ENCODE data around the gene ATXN2.

ATXN2 gene

GRCh38 chr12:111436811-111437210 is 162.3 kb downstream of the ATXN2 start:
- DNase-seq (ENCODE audit: low read depth) = no peak
- TF ChIP-seq, protein P1, sequence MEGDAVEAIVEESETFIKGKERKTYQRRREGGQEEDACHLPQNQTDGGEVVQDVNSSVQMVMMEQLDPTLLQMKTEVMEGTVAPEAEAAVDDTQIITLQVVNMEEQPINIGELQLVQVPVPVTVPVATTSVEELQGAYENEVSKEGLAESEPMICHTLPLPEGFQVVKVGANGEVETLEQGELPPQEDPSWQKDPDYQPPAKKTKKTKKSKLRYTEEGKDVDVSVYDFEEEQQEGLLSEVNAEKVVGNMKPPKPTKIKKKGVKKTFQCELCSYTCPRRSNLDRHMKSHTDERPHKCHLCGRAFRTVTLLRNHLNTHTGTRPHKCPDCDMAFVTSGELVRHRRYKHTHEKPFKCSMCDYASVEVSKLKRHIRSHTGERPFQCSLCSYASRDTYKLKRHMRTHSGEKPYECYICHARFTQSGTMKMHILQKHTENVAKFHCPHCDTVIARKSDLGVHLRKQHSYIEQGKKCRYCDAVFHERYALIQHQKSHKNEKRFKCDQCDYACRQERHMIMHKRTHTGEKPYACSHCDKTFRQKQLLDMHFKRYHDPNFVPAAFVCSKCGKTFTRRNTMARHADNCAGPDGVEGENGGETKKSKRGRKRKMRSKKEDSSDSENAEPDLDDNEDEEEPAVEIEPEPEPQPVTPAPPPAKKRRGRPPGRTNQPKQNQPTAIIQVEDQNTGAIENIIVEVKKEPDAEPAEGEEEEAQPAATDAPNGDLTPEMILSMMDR (IDR thresholded peaks at IDR 0.05; ENCODE audit: control insufficient read depth, extremely low read depth, insufficient read depth) = no peak
- no peak overlapping the region for H3K4me3 ChIP-seq (ENCODE audit: low read depth, low read length)

DNA sequence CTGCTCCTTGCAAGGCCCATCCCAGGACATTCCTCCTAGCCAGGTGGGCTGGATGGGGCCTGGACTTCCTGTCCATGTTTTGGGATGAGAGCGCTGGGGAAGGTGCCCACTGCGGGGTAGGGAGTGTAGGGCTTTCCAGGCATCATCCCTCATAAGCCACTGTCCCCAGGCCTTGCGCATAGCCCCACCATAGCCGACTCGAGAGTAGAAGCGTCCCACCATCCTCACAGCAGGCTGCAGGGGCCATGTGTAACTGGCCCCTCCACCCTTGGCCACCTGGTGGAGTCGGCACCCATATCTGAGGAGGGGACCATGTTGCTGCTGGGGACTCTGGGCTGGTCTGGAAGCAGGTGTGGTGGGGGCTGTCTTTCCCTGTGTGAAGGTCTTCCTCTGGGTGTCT is 162.8 kb downstream of the ATXN2 start:
- no peak overlapping the region for H3K4me3 ChIP-seq (ENCODE audit: low read depth, low read length)
- DNase-seq (ENCODE audit: low read depth) = no peak
- TF ChIP-seq, protein P1 (IDR thresholded peaks at IDR 0.05; ENCODE audit: control insufficient read depth, extremely low read depth, insufficient read depth) = no peak

- TF ChIP-seq, protein P1 (IDR thresholded peaks at IDR 0.05; ENCODE audit: control insufficient read depth, extremely low read depth, insufficient read depth) = no peak
- no peak overlapping the region for H3K4me3 ChIP-seq (ENCODE audit: low read depth, low read length)
- no peak for DNase-seq (ENCODE audit: low read depth)
Observed at GRCh38 chr12:111435661-111436201, 163.4 kb downstream of the ATXN2 start.

- TF ChIP-seq, protein P1 (IDR thresholded peaks at IDR 0.05; ENCODE audit: control insufficient read depth, extremely low read depth, insufficient read depth) = no peak
- DNase-seq (ENCODE audit: low read depth) = no peak
- H3K4me3 ChIP-seq (ENCODE audit: low read depth, low read length) = no peak overlapping the region
Observed at GRCh38 chr12:111434680-111435338, 164.3 kb downstream of the ATXN2 start.

- TF ChIP-seq, protein P1 (IDR thresholded peaks at IDR 0.05; ENCODE audit: control insufficient read depth, extremely low read depth, insufficient read depth) = no peak
- no peak for DNase-seq (ENCODE audit: low read depth)
- H3K4me3 ChIP-seq (ENCODE audit: low read depth, low read length) = no peak overlapping the region
Observed at GRCh38 chr12:111434049-111434448, 165.1 kb downstream of the ATXN2 start.

- TF ChIP-seq, protein P1 (IDR thresholded peaks at IDR 0.05; ENCODE audit: control insufficient read depth, extremely low read depth, insufficient read depth) = no peak
- H3K4me3 ChIP-seq (ENCODE audit: low read depth, low read length) = no peak overlapping the region
- DNase-seq (ENCODE audit: low read depth) = no peak
Observed at GRCh38 chr12:111431772-111432171, 167.3 kb downstream of the ATXN2 start.

Measured in LNCaP clone FGC (cell line).